HG03571 (cell line): Measurements from ENCODE around the gene CCDC3.
"Not testable (repeated sequence)": the region's sequence is repeated elsewhere in the genome, so short reads cannot be mapped to it uniquely, and the experiment has no call there.

ENCODE experiments used
- ATAC-seq: cut with Tn5 transposase; IDR thresholded peaks from one replicate; pipeline ENCODE4 v1.9.1; 2021; ENCODE audit not compliant: unreplicated experiment

The CCDC3 gene

GRCh38 chr10:13001041-13001886 lies at the start of gene CCDC3:
Gene CCDC3, minus strand, starts transcription at chr10:13001713. Its CDS starts 143 bp downstream, at chr10:13001570.
- no peak for ATAC-seq

GRCh38 chr10:13051126-13051694 lies 49.7 kb upstream of the CCDC3 start:
- ATAC-seq, result no peak

- ATAC-seq, result no peak
Measured at GRCh38 chr10:13049774-13050420, 48.4 kb upstream of the CCDC3 start.

- ATAC-seq, result no peak
Measured at GRCh38 chr10:13048762-13049161, 47.2 kb upstream of the CCDC3 start.

GRCh38 chr10:13047529-13048206 lies 46.2 kb upstream of the CCDC3 start:
- ATAC-seq, result no peak

- ATAC-seq, result no peak
Measured at GRCh38 chr10:13046851-13047528, 45.5 kb upstream of the CCDC3 start.

GRCh38 chr10:13043520-13043919 lies 42.0 kb upstream of the CCDC3 start:
- ATAC-seq, result no peak

- no peak for ATAC-seq
Measured at GRCh38 chr10:13039761-13040160, 38.2 kb upstream of the CCDC3 start.

GRCh38 chr10:13038391-13038790 lies 36.9 kb upstream of the CCDC3 start:
- ATAC-seq, result no peak

- ATAC-seq, result no peak
Measured at GRCh38 chr10:13037832-13038231, 36.3 kb upstream of the CCDC3 start.

GRCh38 chr10:13036841-13037240 lies 35.3 kb upstream of the CCDC3 start:
- no peak for ATAC-seq

- not testable (repeated sequence) for ATAC-seq
Measured at GRCh38 chr10:13035731-13036130, 34.2 kb upstream of the CCDC3 start.

- no peak for ATAC-seq
Measured at GRCh38 chr10:13026873-13027272, 25.4 kb upstream of the CCDC3 start.

GRCh38 chr10:13023754-13024153 lies 22.2 kb upstream of the CCDC3 start:
- ATAC-seq, result no peak

- no peak for ATAC-seq
Measured at GRCh38 chr10:13019280-13019679, 17.8 kb upstream of the CCDC3 start.

GRCh38 chr10:13018171-13018570 lies 16.7 kb upstream of the CCDC3 start:
- no peak for ATAC-seq

GRCh38 chr10:13016886-13017285 lies 15.4 kb upstream of the CCDC3 start:
- ATAC-seq, result no peak

- no peak for ATAC-seq
Measured at GRCh38 chr10:13016426-13016825, 14.9 kb upstream of the CCDC3 start.

- ATAC-seq, result no peak
Measured at GRCh38 chr10:13006037-13006436, 4.5 kb upstream of the CCDC3 start.

GRCh38 chr10:13003759-13004158 lies 2.2 kb upstream of the CCDC3 start:
- no peak for ATAC-seq

GRCh38 chr10:13003004-13003403 lies 1.5 kb upstream of the CCDC3 start:
- ATAC-seq, result no peak
